Loucy (cell line): ENCODE results near the gene PFAS.

Experiments used
- CTCF ChIP-seq: fragments of 200-600 bp; sonication (generic); conservative IDR thresholded peaks from 2 replicates; pipeline ENCODE4 v1.5.1; 2014; ENCODE audit warnings: mild to moderate bottlenecking, antibody characterized with exemption, low read length
- EZH2phosphoT487 ChIP-seq: fragments of 200-600 bp; IDR thresholded peaks from 2 replicates; pipeline ENCODE4 v1.6.1; 2018; ENCODE audit warnings: antibody characterized with exemption, mild to moderate bottlenecking, moderate library complexity, borderline replicate concordance

GRCh38 chr17:8312251-8312650 is 63.2 kb downstream of the PFAS start:
- TF ChIP-seq CTCF (no peak), EZH2phosphoT487 (no peak)
